Measurements from ENCODE around the gene AGBL4.

Gene AGBL4

DNA sequence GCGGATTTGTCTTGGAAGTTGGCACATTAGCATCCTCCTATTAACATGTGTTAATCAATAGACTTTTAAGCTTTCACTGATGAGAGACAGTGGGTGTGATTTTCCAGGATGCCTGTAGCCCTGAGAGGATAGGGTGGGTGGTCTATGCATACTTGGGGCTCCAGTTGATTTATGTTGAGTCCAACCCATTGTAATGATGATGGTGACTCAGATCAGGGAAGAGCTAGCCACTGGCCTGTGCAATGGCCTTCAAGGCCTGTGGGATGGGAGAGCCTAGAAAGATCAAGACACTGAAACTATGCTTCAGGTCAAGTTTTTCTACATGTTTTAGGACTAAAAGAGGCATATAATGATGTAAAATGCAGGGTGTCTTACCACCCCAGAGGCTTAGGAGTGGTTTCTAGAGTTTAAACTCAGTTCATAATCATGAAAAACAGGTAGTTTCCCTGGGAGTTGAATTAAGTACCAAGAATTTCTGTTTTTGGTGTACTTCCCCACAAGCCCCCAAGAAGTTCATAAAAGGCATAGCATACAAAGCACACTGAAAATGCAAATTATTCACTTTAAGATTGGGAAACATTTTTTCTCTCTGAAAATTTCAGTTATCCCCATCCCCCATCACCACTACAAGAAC is 1267.0 kb downstream of the AGBL4 start:
- DNase-seq, result no peak

DNA sequence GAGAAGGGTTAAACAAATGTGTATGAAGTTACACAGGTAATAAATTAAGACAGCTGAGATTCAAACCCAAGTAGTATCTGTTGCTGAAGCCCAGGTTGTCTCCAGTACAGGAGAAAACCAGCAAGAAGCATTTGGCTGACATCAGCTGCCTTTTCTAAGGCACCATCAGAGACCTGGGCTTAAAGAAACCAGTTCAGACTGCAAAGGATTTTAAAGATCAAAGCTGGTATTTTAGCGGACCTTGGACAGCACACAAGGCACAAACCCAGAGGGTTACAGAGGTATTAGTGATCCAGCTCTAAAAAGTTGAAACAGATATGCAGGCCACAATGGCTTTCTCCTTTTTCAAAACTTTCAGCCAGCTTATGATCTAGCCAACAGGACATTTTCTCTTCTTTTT is 1270.5 kb downstream of the AGBL4 start:
- no peak for DNase-seq

- DNase-seq, result no peak
Observed at GRCh38 chr1:48750109-48750508, 1273.6 kb downstream of the AGBL4 start.

DNA sequence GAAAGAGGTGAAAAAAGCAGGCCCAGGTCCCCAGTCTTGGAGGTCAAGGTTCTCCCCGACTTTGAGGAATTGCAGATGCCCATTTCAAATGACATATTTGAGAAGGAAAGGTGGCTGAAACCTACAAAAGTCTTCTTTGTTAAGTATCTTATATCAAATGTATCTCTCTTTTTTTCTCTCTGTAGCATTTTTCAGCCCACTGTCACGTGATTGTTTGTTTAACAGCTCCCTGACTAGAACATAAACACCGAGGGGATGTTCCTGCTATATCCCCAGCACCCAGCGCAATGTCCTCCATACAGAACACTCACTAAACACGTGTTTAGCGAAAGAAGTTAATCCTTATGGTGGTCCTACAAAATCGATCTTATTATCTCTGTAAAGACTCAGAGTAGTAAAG is 1274.7 kb downstream of the AGBL4 start:
- DNase-seq, result no peak

GRCh38 chr1:48746906-48747305 is 1276.8 kb downstream of the AGBL4 start:
- DNase-seq, result no peak

DNA sequence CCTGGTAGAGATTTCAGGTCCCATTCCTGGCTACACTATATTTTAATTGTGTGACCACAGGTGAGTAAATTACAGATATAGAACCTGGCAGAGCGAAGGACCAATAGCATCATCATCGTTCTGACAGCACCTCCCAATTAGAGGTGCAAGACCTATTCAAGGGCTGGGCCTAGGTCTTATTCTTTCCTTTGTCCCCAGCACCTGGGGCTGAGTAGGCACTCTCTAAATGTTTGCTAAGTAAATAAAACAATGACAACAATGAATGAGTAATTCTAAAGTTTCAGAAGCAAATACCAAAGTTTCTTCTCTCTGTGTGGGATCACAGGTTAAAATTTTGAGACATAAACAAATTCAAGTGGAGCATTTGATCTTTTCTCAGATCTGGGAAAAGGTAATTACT is 1279.7 kb downstream of the AGBL4 start:
- DNase-seq, result no peak

GRCh38 chr1:48743480-48743879 is 1280.3 kb downstream of the AGBL4 start:
- no peak for DNase-seq

GRCh38 chr1:48741380-48741779 is 1282.4 kb downstream of the AGBL4 start:
- no peak for DNase-seq

- no peak for DNase-seq
Observed at GRCh38 chr1:48740621-48741020, 1283.1 kb downstream of the AGBL4 start.

- DNase-seq, result no peak
Observed at GRCh38 chr1:48739091-48739490, 1284.7 kb downstream of the AGBL4 start.

DNA sequence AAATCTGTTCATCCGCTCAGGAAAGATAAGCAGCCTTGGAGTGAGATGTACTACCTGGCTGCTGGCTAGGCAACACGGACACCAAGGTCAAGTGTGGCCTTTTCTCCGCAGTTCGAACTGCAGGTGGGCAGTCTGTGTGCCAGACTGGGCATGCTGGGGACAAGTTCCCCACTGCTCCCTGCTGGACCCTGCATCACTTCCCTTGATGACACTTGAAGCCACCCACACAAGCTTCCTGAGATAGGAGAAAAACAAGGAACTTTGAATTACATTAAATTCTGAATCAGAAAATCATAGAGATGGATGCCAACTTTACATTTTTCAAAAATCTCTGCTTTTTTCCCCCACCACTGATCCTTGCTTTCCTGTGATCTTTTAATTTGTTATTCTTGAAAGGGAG is 1285.4 kb downstream of the AGBL4 start:
- DNase-seq, result no peak

- no peak for DNase-seq
Observed at GRCh38 chr1:48735796-48736195, 1288.0 kb downstream of the AGBL4 start.

DNA sequence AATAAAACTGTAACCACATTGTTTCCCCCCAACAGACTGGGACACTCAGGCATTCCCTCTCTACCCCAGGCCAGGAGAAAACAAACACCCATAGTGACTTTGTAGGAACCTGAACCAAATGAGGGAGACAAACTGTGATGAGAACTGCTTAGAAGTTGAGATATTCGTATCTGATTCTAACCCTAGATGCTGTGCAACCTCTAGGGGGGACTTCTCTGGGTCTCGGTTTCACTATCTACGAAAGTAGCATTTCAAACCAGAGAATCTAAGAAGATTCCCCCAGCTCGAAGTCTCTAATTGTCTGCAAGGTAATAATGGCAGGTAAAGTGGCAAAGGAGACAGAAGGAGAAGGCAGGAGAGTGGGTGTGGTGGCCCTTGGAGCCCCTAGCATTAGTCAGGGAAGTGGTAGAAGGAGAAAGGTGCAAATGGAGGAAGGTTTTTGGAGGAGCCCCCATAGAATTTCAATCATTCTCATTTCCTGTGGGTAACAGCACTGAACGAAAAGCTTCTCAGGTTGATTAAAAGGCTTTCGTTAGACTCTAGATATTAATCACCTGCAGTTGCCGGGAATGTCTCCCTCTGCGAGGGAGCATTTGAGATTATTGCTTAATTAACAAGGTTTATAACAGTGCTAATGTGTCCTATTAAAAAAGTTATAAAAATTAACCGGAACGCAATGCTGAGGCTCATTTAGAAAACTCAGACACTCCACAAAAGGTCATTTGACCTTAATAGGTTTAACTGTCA is 1293.4 kb downstream of the AGBL4 start:
- DNase-seq, result no peak

GRCh38 chr1:48728584-48728983 is 1295.2 kb downstream of the AGBL4 start:
- DNase-seq, result no peak

GRCh38 chr1:48726557-48727215 is 1297.1 kb downstream of the AGBL4 start:
- DNase-seq, result no peak

GRCh38 chr1:48726139-48726538 is 1297.6 kb downstream of the AGBL4 start:
- no peak for DNase-seq

DNA sequence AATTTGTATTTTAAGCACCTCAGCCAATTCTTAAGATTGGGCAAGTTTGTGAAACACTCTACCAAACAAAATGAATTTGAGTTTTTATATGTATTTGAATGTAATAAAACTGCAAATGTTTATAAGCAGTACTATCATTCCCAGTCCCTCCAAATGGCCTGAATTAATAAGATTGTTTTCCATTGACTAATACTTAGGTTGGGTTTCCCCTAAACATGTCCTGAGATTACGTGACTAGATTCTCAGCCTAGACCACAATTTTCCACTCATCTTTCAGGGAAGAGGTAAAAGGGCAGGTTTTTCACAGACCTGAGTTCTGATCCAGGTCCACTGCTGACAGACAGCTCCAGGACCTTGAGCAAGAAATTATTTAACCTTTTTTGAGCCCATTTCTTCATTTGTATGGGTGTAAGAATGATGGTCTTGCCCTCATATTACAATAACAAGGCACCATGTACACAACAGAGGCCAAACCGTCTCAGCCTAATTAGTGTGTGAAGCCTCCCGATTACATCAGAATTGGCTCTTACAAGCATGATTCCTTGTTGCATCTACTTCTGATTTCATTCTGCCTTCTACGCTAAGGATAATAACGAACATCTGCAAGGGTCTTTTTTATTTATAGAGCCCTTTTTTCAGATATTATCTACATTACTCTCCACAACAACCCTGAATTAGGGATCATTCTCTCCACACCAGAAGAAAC is 1298.3 kb downstream of the AGBL4 start:
- DNase-seq, result no peak

DNA sequence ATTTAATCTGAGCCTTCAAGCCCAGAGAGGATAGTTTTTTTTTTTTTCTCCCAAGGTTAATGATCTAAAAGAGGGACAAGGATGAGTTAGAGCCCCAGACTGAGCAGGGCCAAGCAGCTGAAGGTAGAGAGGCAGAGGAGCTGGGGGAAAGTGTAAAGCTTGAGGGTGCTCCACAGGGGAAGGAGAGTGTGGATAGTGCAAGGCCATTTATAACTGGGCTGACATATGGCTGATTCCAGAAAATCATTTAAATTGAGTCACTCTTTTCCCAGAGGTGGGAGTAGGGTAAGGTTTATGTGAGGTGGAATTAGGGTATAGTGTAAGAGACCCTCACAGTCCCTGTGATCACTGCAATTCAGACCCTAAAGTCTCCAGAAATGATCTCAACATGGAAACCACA is 1302.8 kb downstream of the AGBL4 start:
- no peak for DNase-seq

- DNase-seq, result no peak
Observed at GRCh38 chr1:48718705-48719104, 1305.0 kb downstream of the AGBL4 start.

DNA sequence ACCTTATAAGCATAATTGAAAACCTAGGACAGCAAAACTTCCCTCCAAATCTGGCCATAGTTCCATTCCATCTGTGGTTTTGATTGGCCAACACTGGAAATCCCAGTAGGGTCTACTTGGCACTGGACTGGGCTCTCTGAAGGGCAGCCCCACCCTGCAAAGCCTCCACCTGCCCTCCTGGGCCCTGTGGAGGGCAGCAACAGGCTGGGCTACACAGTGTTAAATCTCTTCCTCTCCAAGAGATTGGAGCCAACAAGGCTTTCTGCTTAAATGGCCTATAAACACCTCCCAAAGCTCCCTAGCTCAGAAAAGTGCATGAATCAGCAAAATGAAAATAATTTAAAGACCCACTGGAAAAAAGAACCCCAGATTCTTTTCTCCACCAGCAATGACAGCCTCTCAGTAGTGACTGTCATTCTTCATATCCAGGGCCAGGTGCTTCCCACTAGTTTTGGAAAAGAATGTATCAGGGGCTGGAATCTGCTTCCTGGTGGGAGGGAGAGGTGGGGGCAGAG is 1305.6 kb downstream of the AGBL4 start:
- no peak for DNase-seq

DNA sequence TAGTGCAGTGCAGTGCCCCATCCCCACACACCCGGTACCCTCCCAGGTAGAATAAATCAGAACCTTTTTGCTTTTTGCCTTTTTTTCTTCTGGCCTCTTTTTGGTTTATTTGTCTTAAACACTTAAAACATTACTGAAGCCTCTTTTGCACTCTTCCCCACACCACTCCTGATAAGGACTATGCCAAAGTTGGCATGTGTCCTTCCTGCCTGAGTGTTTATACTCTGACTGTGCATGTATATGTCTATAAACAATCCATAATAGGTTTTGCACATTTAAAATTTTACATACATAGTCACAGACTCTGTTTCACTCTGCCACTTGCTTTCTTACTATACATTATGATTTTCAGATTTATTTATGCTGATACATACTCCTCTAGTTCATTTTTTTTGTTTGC is 1306.7 kb downstream of the AGBL4 start:
- no peak for DNase-seq

GRCh38 chr1:48715921-48716320 is 1307.8 kb downstream of the AGBL4 start:
- DNase-seq, result no peak

GRCh38 chr1:48710915-48711314 is 1312.8 kb downstream of the AGBL4 start:
- no peak for DNase-seq
